GM19099 (cell line): ENCODE data around the gene SLC9A9.

Experiments
- POLR2A ChIP-seq: IDR thresholded peaks from 3 replicates; pipeline ENCODE4 v1.6.1; 2011; ENCODE audit warnings: low read depth; ENCODE audit not compliant: insufficient read length; ENCODE audit errors: extremely low read depth

The SLC9A9 gene

DNA sequence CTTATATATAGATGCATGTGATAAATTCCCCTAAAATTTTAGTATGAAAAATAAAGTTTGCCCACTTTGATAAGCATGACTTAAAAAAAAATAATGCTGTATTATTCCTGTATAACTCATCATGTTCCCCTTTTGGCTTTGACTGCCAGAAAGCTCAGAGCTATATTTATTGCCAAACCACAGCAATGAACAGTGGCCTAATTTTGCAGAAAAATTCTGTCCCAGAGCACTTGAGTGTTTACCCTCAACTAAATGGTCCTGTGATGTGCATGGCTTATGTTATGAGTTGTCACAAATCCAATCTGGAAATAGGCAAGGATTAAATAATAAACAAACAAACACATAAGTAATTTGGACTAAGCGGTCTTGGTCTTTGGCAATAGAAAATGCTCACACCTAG lies 276.7 kb downstream of the SLC9A9 start:
- TF ChIP-seq POLR2A, result no peak

DNA sequence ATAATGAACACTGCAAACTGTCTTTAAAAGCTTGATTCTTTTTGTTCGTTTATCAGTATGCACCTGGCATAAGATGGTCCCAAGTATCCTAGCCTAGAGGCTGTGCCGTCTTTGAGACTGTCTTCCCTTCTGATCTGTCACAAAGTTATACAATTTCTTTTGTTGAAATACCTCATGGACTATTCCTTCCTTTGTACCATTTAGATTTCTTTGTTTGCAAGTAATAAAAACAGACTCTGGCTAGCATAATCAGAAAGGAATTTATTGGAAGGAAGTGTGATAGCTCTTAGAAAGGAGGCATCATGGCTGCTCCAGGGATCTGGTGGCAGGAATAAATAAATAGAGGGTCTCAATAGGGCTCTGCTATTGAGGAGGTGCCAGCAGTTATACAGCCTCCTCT lies 280.4 kb downstream of the SLC9A9 start:
- no peak for TF ChIP-seq POLR2A

DNA sequence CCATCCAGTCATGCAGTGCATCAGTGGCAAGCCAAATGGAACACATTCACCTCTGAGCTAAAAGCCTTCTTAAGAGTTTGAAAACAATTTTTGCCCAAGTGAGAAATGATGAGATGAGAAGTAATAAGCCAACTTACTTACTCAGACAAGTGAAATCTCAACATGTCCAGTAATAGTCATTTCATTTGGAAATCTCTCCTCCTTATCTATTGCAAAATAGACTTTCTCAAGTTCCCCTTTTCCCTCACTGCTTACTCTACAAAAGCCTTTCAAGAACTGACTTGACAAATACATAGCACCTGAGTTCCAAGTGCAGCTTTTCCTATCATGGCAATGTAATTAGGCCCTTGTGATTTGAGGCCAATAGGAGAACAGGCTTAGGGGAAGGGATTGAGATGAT lies 282.3 kb downstream of the SLC9A9 start:
- TF ChIP-seq POLR2A, result no peak

DNA sequence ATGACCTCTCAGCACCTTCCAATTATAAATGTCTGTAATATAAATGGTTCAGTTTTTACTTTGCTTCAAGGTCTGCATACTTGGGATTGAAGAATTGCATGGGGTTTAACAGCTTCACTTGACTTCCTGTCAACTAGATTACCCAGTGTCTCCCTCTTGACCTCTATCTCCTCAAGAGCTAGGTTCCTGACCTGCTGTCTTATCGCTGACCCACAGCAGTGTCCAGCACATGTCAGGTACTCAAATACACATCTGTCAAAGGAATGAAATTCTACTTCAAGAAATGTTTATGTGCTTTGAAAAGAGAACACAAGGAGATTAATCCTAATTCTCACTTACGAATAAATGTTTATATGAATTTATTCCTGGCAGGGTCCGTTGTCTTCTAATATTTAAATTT lies 284.5 kb downstream of the SLC9A9 start:
- no peak for TF ChIP-seq POLR2A

DNA sequence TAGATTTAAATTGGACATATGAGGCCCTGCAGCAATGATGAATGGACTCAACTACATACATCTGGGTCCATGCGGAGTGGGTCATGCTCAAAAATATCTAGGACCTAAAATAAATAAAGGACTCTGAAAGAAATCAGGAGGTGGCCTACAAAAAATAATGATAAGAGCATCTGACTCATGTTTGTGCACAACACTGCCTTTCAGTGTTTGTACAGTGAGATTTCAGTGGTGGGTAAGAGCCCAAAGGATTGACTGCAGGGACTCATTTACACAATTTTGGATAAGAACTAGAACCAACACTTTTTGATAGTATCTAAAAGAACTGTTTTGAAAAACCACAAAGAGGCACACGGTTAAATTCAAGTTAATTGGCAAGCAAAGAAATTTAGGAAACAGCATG lies 285.5 kb downstream of the SLC9A9 start:
- no peak for TF ChIP-seq POLR2A

DNA sequence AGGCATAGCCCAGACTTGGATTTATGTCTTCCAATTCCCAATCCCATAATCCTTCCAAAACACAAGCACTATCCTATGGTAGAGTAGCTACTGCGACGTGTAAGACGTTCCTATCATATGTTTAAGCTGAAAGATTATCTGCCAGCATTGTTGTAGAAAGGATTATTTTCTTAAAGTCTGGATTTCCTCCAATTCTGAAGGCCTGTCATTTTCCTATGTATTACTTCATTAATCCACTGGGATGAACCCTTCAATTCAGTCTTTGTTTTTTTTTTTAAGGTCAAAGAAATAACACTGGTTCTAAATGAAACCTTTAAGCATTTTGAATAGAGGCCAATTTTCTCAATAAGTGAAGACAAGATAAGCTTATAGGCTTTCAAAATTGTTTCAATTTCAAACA lies 289.0 kb downstream of the SLC9A9 start:
- no peak for TF ChIP-seq POLR2A

DNA sequence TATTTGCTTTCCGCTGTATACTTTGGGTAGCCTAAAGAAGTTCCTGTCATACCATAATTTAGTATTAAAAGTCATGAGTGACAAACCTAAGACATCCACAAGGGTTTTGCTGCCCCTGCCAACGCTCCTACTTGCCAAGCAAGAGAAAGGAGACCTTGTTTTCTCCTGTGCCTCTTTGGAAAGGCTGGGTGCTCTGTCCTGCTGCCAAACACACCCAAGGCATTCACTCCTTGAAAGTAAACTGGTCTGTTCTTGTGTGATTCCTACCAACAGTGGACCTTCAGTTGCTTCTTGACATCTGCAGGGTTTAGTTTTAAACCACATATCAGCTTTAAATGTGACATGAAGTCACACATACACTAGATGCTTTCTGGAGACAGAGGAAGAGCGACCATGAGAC lies 295.4 kb downstream of the SLC9A9 start:
- TF ChIP-seq POLR2A, result no peak

DNA sequence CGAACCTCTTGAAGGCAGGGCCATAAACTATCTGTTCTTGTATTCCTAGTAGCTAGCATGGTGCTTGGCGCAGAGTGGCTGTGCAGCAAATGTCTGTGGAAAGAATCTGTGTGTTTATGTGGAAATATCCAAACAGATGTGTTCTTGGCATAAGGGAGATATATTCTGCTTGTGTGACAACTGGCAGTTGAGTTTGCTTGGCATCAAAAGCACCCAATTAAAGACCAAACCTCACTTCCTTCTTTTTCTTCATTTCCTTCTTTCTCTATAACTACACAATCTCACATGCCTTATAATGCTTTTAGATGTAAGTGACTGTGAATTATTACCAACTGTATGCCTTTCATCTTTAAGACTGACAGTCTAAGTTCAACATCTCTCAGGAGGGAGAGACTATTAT lies 296.5 kb downstream of the SLC9A9 start:
- no peak for TF ChIP-seq POLR2A

DNA sequence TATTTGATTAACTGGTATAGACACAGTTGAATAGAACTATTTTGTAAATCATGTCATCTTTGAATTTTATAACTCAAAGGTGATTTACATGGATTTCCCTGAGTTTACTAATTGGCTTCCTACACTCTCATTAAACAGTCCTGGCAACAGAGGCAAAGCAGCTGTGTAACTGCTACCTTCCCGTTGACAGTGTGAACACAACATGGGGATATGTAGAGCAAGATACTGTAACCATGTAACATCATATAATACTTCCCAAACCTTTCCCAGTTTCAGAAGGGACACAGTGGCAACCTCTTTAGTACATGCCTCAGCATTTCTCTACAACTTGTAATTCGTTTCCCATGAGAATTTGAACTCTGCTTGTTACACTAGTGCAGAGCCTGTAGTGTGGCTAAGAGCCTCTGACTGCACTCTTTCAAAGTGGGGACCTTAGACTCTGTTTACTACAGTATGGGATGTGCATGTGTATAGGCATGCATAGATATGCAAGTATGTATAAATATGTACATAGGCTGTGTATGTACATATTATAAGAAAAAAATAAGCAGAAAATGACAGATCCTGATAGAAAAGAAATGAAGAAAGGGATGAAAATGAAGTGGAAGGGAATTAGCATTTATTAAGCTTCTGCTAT lies 299.3 kb downstream of the SLC9A9 start:
- no peak for TF ChIP-seq POLR2A

DNA sequence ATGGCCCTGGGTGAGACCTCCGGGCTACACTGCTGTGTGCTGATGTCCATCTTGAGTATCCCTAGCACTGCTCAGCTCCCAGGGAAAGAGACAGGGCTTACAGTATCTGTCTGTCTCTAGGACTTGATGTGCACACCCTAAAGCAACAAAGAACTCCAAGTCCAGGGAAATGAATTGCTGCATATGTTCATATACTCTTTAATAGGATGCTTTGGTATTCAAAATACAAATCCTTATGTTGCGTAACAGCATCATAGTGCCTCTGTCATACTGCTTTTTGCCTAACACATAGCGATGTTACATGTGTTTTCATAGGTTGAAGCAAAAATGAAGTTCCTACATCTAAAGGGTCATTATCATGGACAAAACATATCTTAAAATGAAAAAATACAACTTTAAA lies 299.9 kb downstream of the SLC9A9 start:
- no peak for TF ChIP-seq POLR2A

DNA sequence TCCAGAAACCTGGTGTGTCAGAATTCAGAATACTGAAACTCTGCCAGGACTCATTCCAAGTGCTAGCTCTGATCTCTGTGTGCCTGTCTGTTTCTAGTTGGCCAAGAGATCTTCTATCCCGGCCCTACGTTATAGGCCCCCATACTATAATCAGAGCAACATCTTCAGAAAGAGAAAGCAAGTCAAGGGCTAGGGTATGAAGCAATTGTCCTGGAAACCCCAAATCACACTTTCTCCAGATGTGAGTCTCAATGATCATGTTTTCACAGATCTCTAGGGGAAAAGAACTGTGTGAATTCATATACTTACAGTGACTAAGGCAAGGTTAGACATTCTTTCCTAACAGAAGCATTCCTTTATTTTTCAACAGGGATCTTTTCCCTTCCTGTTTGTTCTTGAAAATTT lies 309.7 kb downstream of the SLC9A9 start:
- no peak for TF ChIP-seq POLR2A

DNA sequence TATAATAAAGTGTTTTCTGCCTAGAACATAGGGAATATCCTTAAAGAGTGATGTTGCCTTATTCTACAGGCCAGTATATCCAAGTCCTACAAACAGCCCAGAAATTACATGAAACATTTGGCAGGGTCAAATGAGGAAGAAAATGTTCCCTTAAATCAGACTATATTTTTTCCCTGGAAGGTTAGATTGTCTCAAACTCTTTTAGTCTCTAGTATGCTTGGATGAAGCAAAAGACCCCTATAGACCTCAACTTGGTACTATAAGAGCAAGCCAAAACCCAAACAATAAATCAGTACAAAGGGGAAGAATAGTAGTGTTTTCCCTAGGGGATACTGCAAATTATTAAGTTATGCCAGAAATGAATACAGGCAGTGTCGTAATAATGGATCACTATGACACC lies 310.2 kb downstream of the SLC9A9 start:
- no peak for TF ChIP-seq POLR2A

DNA sequence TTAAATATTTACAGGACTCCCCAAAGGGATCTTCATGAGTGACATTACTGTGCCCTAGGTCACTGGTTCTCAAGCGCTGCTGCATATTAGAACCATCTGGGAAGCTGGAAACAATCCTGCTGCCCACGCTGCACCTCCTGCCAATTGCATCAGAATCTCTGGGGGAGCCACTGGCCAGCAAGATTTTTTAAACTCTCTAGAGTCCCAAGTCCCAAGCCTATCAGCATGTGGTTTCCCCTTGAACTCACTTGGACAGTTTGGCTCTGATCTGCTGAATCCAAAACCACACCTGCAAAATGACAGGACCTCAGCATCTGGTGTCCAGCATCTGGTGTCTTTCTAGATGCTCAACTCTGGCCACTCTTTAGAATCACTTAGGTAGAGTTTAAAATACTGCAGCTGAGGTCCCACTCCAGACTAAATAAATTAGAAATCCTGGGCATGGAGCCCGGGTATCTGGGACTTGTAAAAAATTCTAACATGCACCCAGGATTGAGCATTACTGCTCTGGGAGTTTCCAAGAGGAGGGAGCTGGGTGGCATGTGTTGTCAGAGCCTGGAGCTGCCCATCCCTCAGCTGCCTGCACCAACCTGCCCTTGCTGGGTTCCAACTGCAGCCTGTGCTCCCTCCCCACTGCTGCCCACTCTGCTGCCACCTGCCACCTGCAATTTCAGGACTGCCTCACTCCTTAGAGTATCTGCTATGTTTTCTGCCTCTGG lies 311.3 kb downstream of the SLC9A9 start:
- no peak for TF ChIP-seq POLR2A

DNA sequence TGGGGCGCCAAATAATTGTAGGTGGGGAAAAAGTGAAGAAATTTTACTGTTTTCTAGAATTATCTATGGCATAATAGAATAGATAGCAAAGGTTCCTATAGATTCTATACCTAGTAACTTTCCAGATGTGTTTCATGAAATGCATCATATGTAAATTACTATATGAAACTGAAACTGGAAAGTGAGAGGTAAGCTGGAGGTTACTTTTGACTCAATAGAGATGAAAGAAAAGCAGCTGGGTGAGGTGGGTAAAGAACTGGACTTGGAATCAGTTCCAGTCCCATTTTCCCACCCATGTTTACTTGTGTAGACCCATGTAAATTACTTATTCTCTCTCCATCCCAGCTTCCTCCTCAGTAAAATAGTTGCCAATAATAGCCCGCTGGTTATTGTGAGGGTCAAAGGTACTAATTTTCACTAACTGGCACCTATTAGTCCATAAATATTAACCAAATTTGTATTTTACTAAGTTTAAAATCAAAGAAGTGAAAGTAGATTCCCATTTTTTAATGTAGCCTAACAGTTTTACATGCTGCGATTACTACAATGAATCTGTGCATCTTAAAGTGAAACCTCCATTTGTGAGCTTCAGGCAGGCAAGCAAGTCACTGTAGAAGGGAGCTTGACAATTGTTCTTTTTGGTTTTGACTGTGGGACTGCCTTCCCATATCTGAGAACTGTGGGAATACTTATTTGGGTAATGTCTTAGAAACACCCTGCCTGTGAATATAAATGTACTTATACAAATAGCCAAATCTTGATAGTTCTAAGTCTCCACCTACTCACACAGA lies 312.1 kb downstream of the SLC9A9 start:
- TF ChIP-seq POLR2A, result no peak

DNA sequence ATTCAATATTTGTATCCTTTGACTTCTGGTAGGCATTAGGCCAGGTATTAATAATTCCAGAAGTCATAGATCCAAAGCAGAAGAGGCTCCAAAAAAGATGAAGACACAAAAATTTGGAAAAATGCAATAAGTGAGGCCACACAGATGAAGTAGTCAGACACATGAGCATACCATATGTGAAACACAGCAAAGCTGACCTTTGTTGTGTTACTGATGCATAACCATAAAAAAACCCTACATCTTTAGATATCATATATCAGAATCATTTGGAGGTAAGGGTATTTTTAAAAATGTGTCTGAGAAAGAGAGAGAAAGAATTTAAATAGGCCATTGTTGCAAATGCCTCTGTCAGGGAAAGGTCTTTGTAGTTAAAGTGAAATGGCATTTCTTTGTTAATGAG lies 314.9 kb downstream of the SLC9A9 start:
- no peak for TF ChIP-seq POLR2A

DNA sequence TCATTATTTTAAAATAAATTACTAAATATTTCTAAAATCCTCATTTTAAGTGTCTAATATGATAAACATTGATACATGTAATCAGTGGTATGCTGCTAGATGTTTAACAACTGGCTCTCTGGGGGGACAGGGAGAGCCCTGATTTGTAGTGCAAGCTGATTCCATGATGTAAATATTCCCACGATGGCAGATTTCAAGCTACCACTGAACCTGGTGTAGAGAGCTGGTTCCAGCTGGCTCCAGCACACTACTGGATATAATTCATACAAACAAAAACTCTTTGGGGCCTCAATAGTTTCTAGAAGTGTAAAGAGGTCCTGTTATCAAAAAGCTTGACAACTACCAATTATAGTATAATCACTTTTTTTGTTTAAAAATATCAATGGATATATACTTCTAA lies 316.2 kb downstream of the SLC9A9 start:
- no peak for TF ChIP-seq POLR2A
